ENCODE data around the gene SRRD.

GRCh38 chr22:26481112-26481693, 2.5 kb upstream of the SRRD start:
- TF ChIP-seq, protein P1, sequence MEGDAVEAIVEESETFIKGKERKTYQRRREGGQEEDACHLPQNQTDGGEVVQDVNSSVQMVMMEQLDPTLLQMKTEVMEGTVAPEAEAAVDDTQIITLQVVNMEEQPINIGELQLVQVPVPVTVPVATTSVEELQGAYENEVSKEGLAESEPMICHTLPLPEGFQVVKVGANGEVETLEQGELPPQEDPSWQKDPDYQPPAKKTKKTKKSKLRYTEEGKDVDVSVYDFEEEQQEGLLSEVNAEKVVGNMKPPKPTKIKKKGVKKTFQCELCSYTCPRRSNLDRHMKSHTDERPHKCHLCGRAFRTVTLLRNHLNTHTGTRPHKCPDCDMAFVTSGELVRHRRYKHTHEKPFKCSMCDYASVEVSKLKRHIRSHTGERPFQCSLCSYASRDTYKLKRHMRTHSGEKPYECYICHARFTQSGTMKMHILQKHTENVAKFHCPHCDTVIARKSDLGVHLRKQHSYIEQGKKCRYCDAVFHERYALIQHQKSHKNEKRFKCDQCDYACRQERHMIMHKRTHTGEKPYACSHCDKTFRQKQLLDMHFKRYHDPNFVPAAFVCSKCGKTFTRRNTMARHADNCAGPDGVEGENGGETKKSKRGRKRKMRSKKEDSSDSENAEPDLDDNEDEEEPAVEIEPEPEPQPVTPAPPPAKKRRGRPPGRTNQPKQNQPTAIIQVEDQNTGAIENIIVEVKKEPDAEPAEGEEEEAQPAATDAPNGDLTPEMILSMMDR (IDR thresholded peaks at IDR 0.05; ENCODE audit: poor library complexity): no peak
- no peak for TF ChIP-seq EZH2phosphoT487 (IDR thresholded peaks at IDR 0.05; ENCODE audit: low read depth, severe bottlenecking, unreplicated experiment)
- no peak for TF ChIP-seq EZH2 (IDR thresholded peaks at IDR 0.05; ENCODE audit: borderline replicate concordance)
